HEK293T (cell line): Measurements from ENCODE around the gene FRMPD2.
"Not testable (repeated sequence)": the region's sequence is repeated elsewhere in the genome, so short reads cannot be mapped to it uniquely, and the experiment has no call there.

Experiments used
- CTCF ChIA-PET: fragments of 350-600 bp; formaldehyde crosslinking; extraction: SDS; loops from one replicate; lab custom pipeline; 2021; ENCODE audit warnings: antibody characterized with exemption, inconsistent platforms; lab: Yijun Ruan, JAX
- POLR2A ChIA-PET: fragments of 350-600 bp; formaldehyde crosslinking; extraction: SDS; loops from one replicate; lab custom pipeline; 2020; ENCODE audit warnings: antibody characterized with exemption, inconsistent platforms; lab: Yijun Ruan, JAX
- DNase-seq: peaks from one replicate; pipeline ENCODE4 v3.0.0; 2012; ENCODE audit warnings: mixed read lengths; ENCODE audit errors: extremely low spot score
- ARNT ChIP-seq: fragments of 450-650 bp; IDR thresholded peaks from 2 replicates; pipeline ENCODE4 v1.6.1; 2017; ENCODE audit warnings: mild to moderate bottlenecking
- BHLHE40 ChIP-seq: fragments of 450-650 bp; IDR thresholded peaks from 2 replicates; pipeline ENCODE4 v1.6.1; 2016; ENCODE audit warnings: mild to moderate bottlenecking, moderate library complexity, borderline replicate concordance
- CTBP1 ChIP-seq: fragments of 450-650 bp; IDR thresholded peaks from 2 replicates; pipeline ENCODE4 v1.6.1; 2016; ENCODE audit warnings: borderline replicate concordance
- ELF4 ChIP-seq: fragments of 450-650 bp; IDR thresholded peaks from 2 replicates; pipeline ENCODE4 v1.6.1; 2017; ENCODE audit warnings: antibody characterized with exemption
- FOXA1 ChIP-seq: fragments of 450-650 bp; IDR thresholded peaks from 2 replicates; pipeline ENCODE4 v1.6.1; 2016; ENCODE audit warnings: mild to moderate bottlenecking
- FOXK2 ChIP-seq: fragments of 450-650 bp; IDR thresholded peaks from 2 replicates; pipeline ENCODE4 v1.6.1; 2016; ENCODE audit warnings: mild to moderate bottlenecking
- FOXM1 ChIP-seq: fragments of 450-650 bp; IDR thresholded peaks from 2 replicates; pipeline ENCODE4 v1.6.1; 2017; ENCODE audit warnings: mild to moderate bottlenecking, borderline replicate concordance
- HDGF ChIP-seq: fragments of 450-650 bp; IDR thresholded peaks from 2 replicates; pipeline ENCODE4 v1.6.1; 2017; ENCODE audit warnings: antibody characterized with exemption, borderline replicate concordance
- L3MBTL2 ChIP-seq: fragments of 450-650 bp; conservative IDR thresholded peaks from 2 replicates; pipeline ENCODE4 v1.6.1; 2016; ENCODE audit warnings: mild to moderate bottlenecking
- LEF1 ChIP-seq: fragments of 450-650 bp; IDR thresholded peaks from 2 replicates; pipeline ENCODE4 v1.6.1; 2017; ENCODE audit warnings: mild to moderate bottlenecking, borderline replicate concordance
- NFRKB ChIP-seq: fragments of 450-650 bp; IDR thresholded peaks from 2 replicates; pipeline ENCODE4 v1.6.1; 2016; ENCODE audit warnings: mild to moderate bottlenecking, moderate library complexity
- PKNOX1 ChIP-seq: fragments of 450-650 bp; IDR thresholded peaks from 2 replicates; pipeline ENCODE4 v1.6.1; 2016
- SP1 ChIP-seq: fragments of 450-650 bp; IDR thresholded peaks from 2 replicates; pipeline ENCODE4 v1.6.1; 2017
- SUZ12 ChIP-seq: fragments of 450-650 bp; IDR thresholded peaks from 2 replicates; pipeline ENCODE4 v1.6.1; 2016; ENCODE audit warnings: mild to moderate bottlenecking
- TARDBP ChIP-seq: fragments of 450-650 bp; IDR thresholded peaks from 2 replicates; pipeline ENCODE4 v1.6.1; 2016
- ZNF384 ChIP-seq: fragments of 450-650 bp; IDR thresholded peaks from 2 replicates; pipeline ENCODE4 v1.6.1; 2016

Gene FRMPD2

GRCh38 chr10:48249763-48250351, 24.6 kb downstream of the FRMPD2 start:
- ChIA-PET POLR2A (no interaction called here), CTCF (no interaction called here)
- no peak for DNase-seq
- TF ChIP-seq CTBP1 (no peak), LEF1 (no peak), ZNF384 (no peak), TARDBP (no peak), FOXK2 (no peak), FOXM1 (no peak), ELF4 (no peak), NFRKB (no peak), L3MBTL2 (no peak)

GRCh38 chr10:48249004-48249762, 25.3 kb downstream of the FRMPD2 start:
- CTCF ChIA-PET = no interaction called here
- POLR2A ChIA-PET = no interaction called here
- TF ChIP-seq LEF1 (no peak), PKNOX1 (no peak), ZNF384 (no peak), HDGF (no peak), ELF4 (no peak), TARDBP (no peak), FOXA1 (no peak), BHLHE40 (no peak), FOXK2 (no peak), L3MBTL2 (no peak), CTBP1 (no peak), SP1 (no peak)
- DNase-seq = no peak

GRCh38 chr10:48248462-48248861, 26.0 kb downstream of the FRMPD2 start:
- TF ChIP-seq L3MBTL2 (no peak), PKNOX1 (no peak), CTBP1 (no peak), FOXA1 (no peak), SUZ12 (no peak), TARDBP (no peak), FOXM1 (no peak)
- POLR2A ChIA-PET = no interaction called here
- CTCF ChIA-PET = no interaction called here
- DNase-seq = no peak

GRCh38 chr10:48247680-48248079, 26.8 kb downstream of the FRMPD2 start:
- CTCF ChIA-PET = no interaction called here
- POLR2A ChIA-PET = no interaction called here
- no peak for DNase-seq
- TF ChIP-seq NFRKB = no peak
- TF ChIP-seq FOXM1 = no peak
- no peak for TF ChIP-seq BHLHE40
- no peak for TF ChIP-seq ZNF384
- TF ChIP-seq PKNOX1 = no peak
- no peak for TF ChIP-seq SUZ12
- TF ChIP-seq CTBP1 = no peak
- no peak for TF ChIP-seq TARDBP
- no peak for TF ChIP-seq ARNT
- no peak for TF ChIP-seq LEF1
- TF ChIP-seq SP1 = no peak
- TF ChIP-seq HDGF = no peak
- TF ChIP-seq FOXK2 = no peak
- no peak for TF ChIP-seq FOXA1

- TF ChIP-seq L3MBTL2 (no peak), NFRKB (no peak), PKNOX1 (no peak), SUZ12 (no peak), ZNF384 (no peak), BHLHE40 (no peak), SP1 (no peak), ELF4 (no peak)
- ChIA-PET CTCF (no interaction called here), POLR2A (no interaction called here)
- DNase-seq = no peak
Measured at GRCh38 chr10:48246501-48246900, 28.0 kb downstream of the FRMPD2 start.

GRCh38 chr10:48245977-48246376, 28.5 kb downstream of the FRMPD2 start:
- DNase-seq = no peak
- CTCF ChIA-PET = no interaction called here
- TF ChIP-seq FOXK2 = no peak
- TF ChIP-seq LEF1 = no peak
- no peak for TF ChIP-seq TARDBP
- no peak for TF ChIP-seq FOXA1
- TF ChIP-seq SUZ12 = no peak
- TF ChIP-seq ZNF384 = no peak
- no peak for TF ChIP-seq PKNOX1
- TF ChIP-seq L3MBTL2 = no peak
- no peak for TF ChIP-seq BHLHE40
- TF ChIP-seq SP1 = no peak
- TF ChIP-seq ELF4 = no peak
- TF ChIP-seq CTBP1 = no peak
- TF ChIP-seq NFRKB = no peak
- POLR2A ChIA-PET = no interaction called here

GRCh38 chr10:48243921-48244320, 30.6 kb downstream of the FRMPD2 start:
- POLR2A ChIA-PET, CTCF ChIA-PET, DNase-seq: not testable (repeated sequence)
